Suprapubic skin (tissue), 4 donors: ENCODE results near the gene CXXC4. TPM values are rescaled to one million over a fixed set of nuclear protein-coding genes. Genes with fewer than 3 reads are reported as not detected.

Source experiments
- DNase-seq, 2 donors: peaks; one replicate each; pipeline ENCODE4 v3.0.0-alpha.2; 2019; ENCODE audit warnings: low spot score in 2 of 2
- H3K27ac ChIP-seq: fragments of 200-600 bp; sonication (generic); one replicate; pipeline ENCODE4 v1.5.1; 2019
- H3K27me3 ChIP-seq: fragments of 200-600 bp; sonication (generic); one replicate; pipeline ENCODE4 v1.5.1; 2019
- H3K36me3 ChIP-seq: fragments of 200-600 bp; sonication (generic); one replicate; pipeline ENCODE4 v1.5.1; 2019
- H3K4me1 ChIP-seq: fragments of 200-600 bp; sonication (generic); one replicate; pipeline ENCODE4 v1.5.1; 2019
- H3K4me3 ChIP-seq: fragments of 200-600 bp; sonication (generic); one replicate; pipeline ENCODE4 v1.5.1; 2019; ENCODE audit warnings: mild to moderate bottlenecking
- H3K9me3 ChIP-seq: fragments of 200-600 bp; sonication (generic); one replicate; pipeline ENCODE4 v1.5.1; 2019
- CTCF ChIP-seq, 2 donors: fragments of 200-600 bp in 1 of 2; fragments of 450-650 bp in 1 of 2; sonication (generic) in 1 of 2; IDR thresholded peaks; one replicate each; pipeline ENCODE4 v1.5.1; 2016 to 2019; ENCODE audit warnings: antibody characterized with exemption in 2 of 2, mild to moderate bottlenecking in 1 of 2, moderate library complexity in 1 of 2
- EP300 ChIP-seq: sonication (generic); formaldehyde crosslinking; IDR thresholded peaks from one replicate; pipeline ENCODE4 v1.6.1; 2017; ENCODE audit warnings: antibody characterized with exemption
- POLR2A ChIP-seq, 2 donors: fragments of 450-650 bp; IDR thresholded peaks; one replicate each; pipeline ENCODE4 v1.6.1; 2017; ENCODE audit warnings: antibody characterized with exemption in 2 of 2, mild to moderate bottlenecking in 2 of 2, moderate library complexity in 2 of 2
- POLR2AphosphoS5 ChIP-seq, 3 donors: sonication (generic); formaldehyde crosslinking; IDR thresholded peaks; one replicate each; pipeline ENCODE4 v1.6.1; 2017; ENCODE audit warnings: antibody characterized with exemption in 3 of 3
- WGBS: methylation state at CpG from one replicate; pipeline ENCODE4 v1.1.5; 2018; 5-methylcytosine and 5-hydroxymethylcytosine counted together
- total RNA-seq, 4 donors: library from RNA; depleted of rRNA; stranded (reverse); fragments of >200 nt; gene quantifications; one replicate each; pipeline ENCODE4 v1.1.0, GENCODE V29; 2016

Gene CXXC4
- total RNA-seq, 4 donors from 2014 or later, result 0.45 to 1.3 (median 0.66) TPM

- Histone ChIP-seq H3K4me1 (peaks cover 23% of the 10 kb centered on the region), H3K27ac (no peak overlapping the region), H3K27me3 (no peaks in the 10 kb centered on the region), H3K4me3 (peak overlapping the region; percentile 66), H3K9me3 (no peaks in the 10 kb centered on the region), H3K36me3 (no peaks in the 10 kb centered on the region)
- WGBS, result 38% methylated on average over 7 of the region's 7 CpGs
- TF ChIP-seq EP300, result no peak
- no peak for TF ChIP-seq POLR2A (IDR thresholded peaks at IDR 0.05)
- no peak for TF ChIP-seq POLR2AphosphoS5 (IDR thresholded peaks at IDR 0.05)
- TF ChIP-seq CTCF (IDR thresholded peaks at IDR 0.05), result no peak
- DNase-seq, result no peak
Measured at GRCh38 chr4:104490096-104490769, 4.5 kb downstream of the CXXC4 start.

- H3K9me3 ChIP-seq, result no peaks in the 10 kb centered on the region
- TF ChIP-seq CTCF (IDR thresholded peaks at IDR 0.05), result no peak
- TF ChIP-seq POLR2AphosphoS5 (IDR thresholded peaks at IDR 0.05), result no peak
- no peak overlapping the region for H3K27ac ChIP-seq
- H3K27me3 ChIP-seq, result no peaks in the 10 kb centered on the region
- DNase-seq, result no peak
- H3K4me1 ChIP-seq, result peaks cover 21% of the 10 kb centered on the region
- H3K4me3 ChIP-seq, result no peak overlapping the region
- no peaks in the 10 kb centered on the region for H3K36me3 ChIP-seq
Measured at GRCh38 chr4:104489731-104490095, 5.0 kb downstream of the CXXC4 start.

- H3K36me3 ChIP-seq, result no peaks in the 10 kb centered on the region
- TF ChIP-seq CTCF (IDR thresholded peaks at IDR 0.05), result no peak
- no peak for TF ChIP-seq POLR2AphosphoS5 (IDR thresholded peaks at IDR 0.05)
- no peak for TF ChIP-seq POLR2A (IDR thresholded peaks at IDR 0.05)
- TF ChIP-seq EP300, result no peak
- no peak overlapping the region for H3K4me3 ChIP-seq
- no peak overlapping the region for H3K27ac ChIP-seq
- H3K27me3 ChIP-seq, result no peaks in the 10 kb centered on the region
- H3K9me3 ChIP-seq, result no peaks in the 10 kb centered on the region
- DNase-seq, result no peak
- WGBS, result 97% methylated on average over 1 of the region's 1 CpG
- H3K4me1 ChIP-seq, result peaks cover 16% of the 10 kb centered on the region
Measured at GRCh38 chr4:104488151-104488550, 6.5 kb downstream of the CXXC4 start.

GRCh38 chr4:104486716-104487504, 7.8 kb downstream of the CXXC4 start:
- Histone ChIP-seq H3K27ac (no peak overlapping the region), H3K36me3 (no peaks in the 10 kb centered on the region), H3K4me1 (peaks cover 10% of the 10 kb centered on the region), H3K9me3 (no peaks in the 10 kb centered on the region), H3K27me3 (no peaks in the 10 kb centered on the region), H3K4me3 (no peak overlapping the region)
- 67% methylated on average over 2 of the region's 2 CpGs for WGBS
- no peak for DNase-seq
- no peak for TF ChIP-seq POLR2AphosphoS5 (IDR thresholded peaks at IDR 0.05)
- TF ChIP-seq POLR2A (IDR thresholded peaks at IDR 0.05), result no peak
- no peak for TF ChIP-seq EP300
- TF ChIP-seq CTCF (IDR thresholded peaks at IDR 0.05), result no peak

- H3K36me3 ChIP-seq, result no peaks in the 10 kb centered on the region
- TF ChIP-seq CTCF (IDR thresholded peaks at IDR 0.05) (no peak), POLR2AphosphoS5 (IDR thresholded peaks at IDR 0.05) (no peak)
- no peak overlapping the region for H3K27ac ChIP-seq
- no peaks in the 10 kb centered on the region for H3K4me1 ChIP-seq
- no peak for DNase-seq
- H3K27me3 ChIP-seq, result no peaks in the 10 kb centered on the region
- no peaks in the 10 kb centered on the region for H3K9me3 ChIP-seq
- no peak overlapping the region for H3K4me3 ChIP-seq
- WGBS, result 72% methylated on average over 4 of the region's 4 CpGs
Measured at GRCh38 chr4:104475652-104476051, 19.0 kb downstream of the CXXC4 start.
